ENCODE measurements around the gene GPR87.

The GPR87 gene

GRCh38 chr3:151350656-151351055 lies 34.0 kb upstream of the GPR87 start:
- TF ChIP-seq CTCF (IDR thresholded peaks at IDR 0.05; ENCODE audit: low read depth, low read length, missing control alignments): no peak

GRCh38 chr3:151347432-151347831 lies 30.8 kb upstream of the GPR87 start:
- DNase-seq (ENCODE audit: low read depth): no peak
- H3K4me3 ChIP-seq (ENCODE audit: low read depth, low read length): no peak overlapping the region
- no peak for TF ChIP-seq CTCF (IDR thresholded peaks at IDR 0.05; ENCODE audit: low read depth, low read length, missing control alignments)

More at GRCh38 chr3:151350656-151351055, 34.0 kb upstream of the GPR87 start:
- no peak for DNase-seq (ENCODE audit: low read depth)
- no peak overlapping the region for H3K4me3 ChIP-seq (ENCODE audit: low read depth, low read length)

GRCh38 chr3:151346292-151346691 lies 29.7 kb upstream of the GPR87 start:
- H3K4me3 ChIP-seq (ENCODE audit: low read depth, low read length): no peak overlapping the region
- no peak for DNase-seq (ENCODE audit: low read depth)
- TF ChIP-seq CTCF (IDR thresholded peaks at IDR 0.05; ENCODE audit: low read depth, low read length, missing control alignments): no peak

- no peak for TF ChIP-seq CTCF (IDR thresholded peaks at IDR 0.05; ENCODE audit: low read depth, low read length, missing control alignments)
- H3K4me3 ChIP-seq (ENCODE audit: low read depth, low read length): no peak overlapping the region
- DNase-seq (ENCODE audit: low read depth): no peak
These were observed 29.2 kb upstream of the GPR87 start for GRCh38 chr3:151345859-151346258.

GRCh38 chr3:151331696-151332095 lies 15.1 kb upstream of the GPR87 start:
- TF ChIP-seq CTCF (IDR thresholded peaks at IDR 0.05; ENCODE audit: low read depth, low read length, missing control alignments): no peak
- DNase-seq (ENCODE audit: low read depth): no peak
- no peak overlapping the region for H3K4me3 ChIP-seq (ENCODE audit: low read depth, low read length)

- no peak for DNase-seq (ENCODE audit: low read depth)
- TF ChIP-seq CTCF (IDR thresholded peaks at IDR 0.05; ENCODE audit: low read depth, low read length, missing control alignments): no peak
- H3K4me3 ChIP-seq (ENCODE audit: low read depth, low read length): no peak overlapping the region
These were observed 14.3 kb upstream of the GPR87 start for GRCh38 chr3:151330899-151331298.

- DNase-seq (ENCODE audit: low read depth): no peak
- no peak overlapping the region for H3K4me3 ChIP-seq (ENCODE audit: low read depth, low read length)
- no peak for TF ChIP-seq CTCF (IDR thresholded peaks at IDR 0.05; ENCODE audit: low read depth, low read length, missing control alignments)
These were observed 13.8 kb upstream of the GPR87 start for GRCh38 chr3:151330379-151330778.
